HG03045 (cell line): ENCODE data around the gene KRT83.
"Not testable (repeated sequence)": the region's sequence is repeated elsewhere in the genome, so short reads cannot be mapped to it uniquely, and the experiment has no call there.

Experiments used
- ATAC-seq: cut with Tn5 transposase; IDR thresholded peaks from one replicate; pipeline ENCODE4 v1.9.1; 2021; ENCODE audit warnings: mild to moderate bottlenecking, moderate library complexity; ENCODE audit not compliant: unreplicated experiment

KRT83 gene

DNA sequence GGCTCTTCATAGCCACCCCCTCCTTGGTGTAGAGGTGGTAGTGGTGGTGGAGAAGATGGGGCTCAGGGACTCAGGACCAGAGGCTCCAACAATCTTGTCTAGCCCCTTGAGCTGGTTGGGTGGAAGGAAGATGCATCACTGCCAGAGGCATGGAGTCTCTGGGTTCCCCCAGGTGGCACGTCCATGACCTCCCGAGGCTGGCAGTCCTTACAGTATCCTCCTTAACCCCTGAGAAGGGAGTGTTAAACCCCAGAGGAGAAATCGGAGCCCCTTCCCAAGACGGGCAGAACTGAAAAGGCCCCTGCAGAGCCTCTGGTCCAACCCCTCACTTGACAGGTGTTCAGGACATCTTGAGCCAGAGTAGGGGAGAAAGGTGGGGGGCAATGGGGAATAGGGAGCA, 9.1 kb downstream of the KRT83 start:
- no peak for ATAC-seq

DNA sequence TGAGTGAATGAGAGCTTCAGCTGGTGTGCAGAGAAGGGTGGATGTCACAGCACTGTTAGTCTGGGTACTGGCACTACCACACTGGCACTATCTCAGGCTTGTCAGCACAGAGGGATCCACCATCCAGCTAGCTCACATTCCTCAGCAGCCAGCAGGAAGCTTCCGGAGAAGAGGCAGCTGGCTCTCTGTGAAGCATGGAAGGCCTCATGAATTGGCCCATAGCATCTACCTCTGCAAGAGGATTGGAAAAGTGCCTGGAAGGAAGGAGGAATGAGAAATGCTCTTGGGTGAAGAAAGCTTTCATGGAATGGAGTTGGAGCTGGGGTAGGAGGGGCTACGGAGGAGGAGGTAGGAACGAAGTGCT, 9.9 kb downstream of the KRT83 start:
- no peak for ATAC-seq

DNA sequence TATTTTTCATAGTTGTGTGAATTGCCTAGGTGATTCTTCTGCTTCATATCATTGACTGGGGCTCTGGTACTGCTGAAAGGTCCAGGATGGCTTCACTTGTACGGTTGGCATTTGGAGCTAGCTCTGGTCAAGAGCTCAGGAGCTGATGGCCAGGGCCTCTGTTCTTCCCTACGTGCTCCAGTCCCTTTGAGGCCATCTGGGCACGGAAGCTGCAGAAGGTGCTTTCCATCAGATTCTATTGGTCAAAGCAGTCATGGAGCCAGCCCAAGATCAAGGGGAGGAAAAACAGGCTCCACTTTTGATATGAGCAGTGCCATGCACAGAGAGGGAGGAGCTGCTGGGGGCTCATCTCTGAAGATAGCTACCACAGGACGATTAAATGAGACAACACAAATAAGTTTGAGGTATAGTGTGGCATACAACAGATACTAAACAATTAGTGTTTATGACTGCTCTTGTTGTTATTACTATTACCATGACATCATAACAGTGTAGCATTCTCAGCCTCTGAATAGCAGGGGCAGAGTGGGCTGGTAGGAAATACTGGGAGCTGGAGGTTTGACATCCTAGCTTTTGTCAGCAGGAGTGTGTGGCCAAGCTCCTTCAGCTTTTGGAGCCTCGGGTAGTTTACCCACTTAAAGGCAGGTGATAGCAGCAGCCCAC, 10.4 kb downstream of the KRT83 start:
- no peak for ATAC-seq

DNA sequence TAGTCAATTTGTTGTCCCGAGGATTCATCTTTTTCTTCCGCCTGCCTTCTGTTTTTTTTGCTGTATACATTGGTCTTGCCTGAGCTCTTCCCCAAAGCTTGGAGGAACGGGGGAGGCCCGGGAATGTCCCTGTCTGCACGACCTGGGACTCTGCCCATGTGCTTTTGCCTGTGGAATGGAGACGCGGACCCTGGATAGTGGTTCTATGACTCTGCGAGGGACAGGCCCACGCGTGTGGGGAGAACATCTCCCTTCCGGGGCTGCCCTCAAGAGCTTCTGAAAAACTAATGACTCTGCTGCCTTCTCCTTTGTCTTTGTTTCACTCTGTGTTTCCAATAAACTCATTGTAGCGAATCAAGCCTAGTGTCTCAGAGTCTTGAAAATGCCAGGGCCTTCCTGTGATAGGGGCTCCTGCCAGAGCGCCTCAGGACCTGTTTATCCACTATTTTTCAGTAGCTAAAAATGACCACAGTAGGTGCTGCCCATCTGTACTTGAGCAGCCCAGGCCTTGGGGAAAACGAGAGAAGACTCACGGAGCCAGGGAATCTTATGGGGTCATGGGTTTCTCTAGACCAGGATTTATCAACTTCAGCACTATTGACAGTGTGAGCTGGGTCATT, 12.3 kb downstream of the KRT83 start:
- no peak for ATAC-seq

DNA sequence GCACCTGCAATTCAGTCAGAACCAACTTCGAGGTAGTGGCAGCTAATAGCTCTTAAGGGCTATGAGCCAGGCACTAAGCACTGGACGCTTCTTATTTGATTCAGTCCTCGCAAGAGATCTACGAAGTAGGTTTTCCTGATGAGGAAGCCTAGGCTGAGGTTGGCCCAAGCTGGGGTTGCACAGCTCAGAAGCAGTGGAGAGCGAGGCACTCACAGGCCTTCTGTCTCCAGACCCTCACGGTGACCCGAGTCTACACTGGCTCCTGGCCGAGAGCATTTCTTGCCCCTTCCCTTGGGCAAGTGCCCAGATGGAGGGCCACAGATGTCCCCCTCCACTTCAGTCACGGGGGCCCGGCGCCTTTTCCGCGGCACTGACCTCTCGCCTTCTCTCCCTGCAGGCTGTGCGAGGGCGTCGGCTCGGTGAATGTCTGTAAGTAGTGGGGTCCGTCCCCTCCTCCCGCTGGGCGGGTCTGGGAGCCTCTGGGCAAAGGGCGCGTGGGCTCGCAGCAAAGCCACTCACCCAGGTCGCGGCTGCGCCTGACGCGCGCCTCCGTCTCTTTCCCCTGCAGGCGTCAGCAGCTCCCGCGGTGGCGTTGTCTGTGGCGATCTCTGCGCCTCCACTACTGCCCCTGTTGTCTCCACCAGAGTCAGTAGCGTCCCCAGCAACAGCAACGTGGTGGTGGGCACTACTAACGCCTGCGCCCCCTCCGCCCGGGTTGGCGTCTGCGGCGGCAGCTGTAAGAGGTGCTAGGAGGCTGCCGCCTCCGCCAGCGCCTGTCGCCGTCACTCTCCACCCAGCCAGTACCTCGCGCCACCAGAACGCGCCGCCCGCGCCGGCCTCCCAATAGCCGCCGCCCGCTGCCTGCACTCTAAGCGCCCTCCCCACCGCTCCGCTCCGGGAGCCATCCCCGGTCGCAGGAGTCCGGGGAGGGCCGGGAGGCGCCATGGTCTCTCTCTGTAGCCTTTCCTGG, 13.1 kb downstream of the KRT83 start:
- ATAC-seq: no peak

DNA sequence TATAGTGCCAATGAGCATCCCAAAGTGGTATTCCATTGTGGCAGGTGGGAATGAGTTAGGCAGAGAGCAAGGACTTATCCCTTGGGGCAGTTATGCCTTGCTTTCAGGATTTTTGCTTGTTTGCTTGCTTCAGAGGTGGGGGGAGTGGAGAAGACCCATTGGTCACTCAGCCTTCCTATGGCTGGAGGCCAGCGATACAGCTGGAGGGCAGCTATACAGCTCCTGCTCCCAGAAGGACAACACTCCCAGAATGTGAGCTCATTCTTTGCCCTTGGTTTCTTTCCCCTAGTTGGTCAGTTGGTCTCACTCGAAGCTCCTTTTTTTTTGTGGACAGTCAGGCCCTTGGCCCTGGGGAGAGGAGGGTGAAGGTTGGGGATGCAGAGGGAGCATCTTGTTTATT, 14.5 kb downstream of the KRT83 start:
- ATAC-seq: no peak

DNA sequence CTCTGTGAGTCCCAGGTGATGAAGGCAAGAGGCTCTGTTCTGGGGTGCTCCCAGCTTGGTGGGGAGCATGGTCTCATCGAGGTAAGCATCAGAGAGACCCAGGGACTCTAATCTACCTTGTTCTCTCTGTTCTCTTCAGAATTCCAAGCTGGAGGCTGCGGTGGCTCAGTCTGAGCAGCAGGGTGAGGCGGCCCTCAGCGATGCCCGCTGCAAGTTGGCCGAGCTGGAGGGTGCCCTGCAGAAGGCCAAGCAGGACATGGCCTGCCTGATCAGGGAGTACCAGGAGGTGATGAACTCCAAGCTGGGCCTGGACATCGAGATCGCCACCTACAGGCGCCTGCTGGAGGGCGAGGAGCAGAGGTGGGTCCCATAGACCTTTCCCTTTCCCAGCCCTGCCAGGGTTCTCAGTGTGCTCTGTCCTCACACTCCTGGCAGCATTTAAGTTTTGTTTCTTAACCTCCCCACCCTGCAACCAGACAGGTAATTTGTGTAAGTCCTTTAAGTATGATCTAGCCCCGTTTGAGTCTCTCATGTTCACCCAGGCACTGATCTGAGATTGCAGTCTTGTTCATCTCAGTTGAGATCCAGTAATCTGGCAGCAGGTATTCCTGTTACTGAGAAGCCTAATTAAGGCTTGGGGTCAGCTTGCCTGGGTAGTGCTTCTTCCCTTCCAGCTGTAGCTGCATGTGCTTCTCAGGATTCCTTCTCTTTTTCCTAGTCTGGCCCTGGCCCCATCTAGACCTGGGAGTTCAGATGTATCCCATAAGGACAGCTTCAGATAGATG, 15.1 kb downstream of the KRT83 start:
- ATAC-seq: no peak

DNA sequence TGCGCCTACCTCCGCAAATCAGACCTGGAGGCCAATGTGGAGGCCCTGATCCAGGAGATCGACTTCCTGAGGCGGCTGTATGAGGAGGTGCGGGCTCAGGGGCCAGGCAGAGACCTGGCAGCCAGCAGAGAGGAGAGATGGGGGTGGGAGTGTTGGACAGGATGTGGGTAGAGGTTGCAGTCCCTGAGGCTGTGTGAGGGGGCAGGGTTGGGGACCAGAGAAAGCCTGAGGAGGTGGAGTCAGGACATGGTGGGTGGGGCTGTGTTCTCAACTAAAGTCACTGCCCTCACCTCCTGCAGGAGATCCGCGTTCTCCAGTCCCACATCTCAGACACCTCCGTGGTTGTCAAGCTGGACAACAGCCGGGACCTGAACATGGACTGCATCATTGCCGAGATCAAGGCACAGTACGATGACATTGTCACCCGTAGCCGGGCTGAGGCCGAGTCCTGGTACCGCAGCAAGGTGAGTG, 16.2 kb downstream of the KRT83 start:
- not testable (repeated sequence) for ATAC-seq

DNA sequence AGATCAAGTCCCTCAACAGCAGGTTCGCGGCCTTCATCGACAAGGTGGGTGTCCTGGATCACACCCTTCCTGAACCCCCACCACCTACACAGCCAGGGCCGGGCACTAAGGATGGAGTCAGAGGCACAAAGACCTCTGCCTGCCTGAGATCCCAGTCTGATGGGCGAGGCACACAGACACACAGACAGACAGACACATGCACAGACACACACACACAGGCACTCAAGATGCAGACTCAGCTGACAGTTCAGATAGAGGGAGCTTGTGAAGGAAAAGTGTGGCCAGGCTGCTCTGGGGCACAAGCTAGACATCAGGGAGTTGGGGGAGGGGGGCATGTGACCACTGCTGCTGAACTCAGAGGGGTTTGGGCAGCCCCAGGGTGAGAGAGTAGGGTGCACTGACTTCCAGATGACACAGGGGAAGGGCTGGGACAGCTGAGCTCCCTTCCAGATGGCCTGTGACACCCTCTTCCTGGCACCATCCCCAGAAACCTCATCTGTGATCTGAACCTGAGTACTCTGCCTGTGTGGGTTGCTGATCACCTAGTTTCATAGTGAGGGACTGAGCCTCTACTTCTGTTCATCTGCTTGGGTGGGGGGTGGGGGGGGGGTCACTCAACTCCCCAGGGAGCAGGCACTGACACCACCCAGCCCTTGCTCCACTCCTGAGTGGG, 18.8 kb downstream of the KRT83 start:
- not testable (repeated sequence) for ATAC-seq

DNA sequence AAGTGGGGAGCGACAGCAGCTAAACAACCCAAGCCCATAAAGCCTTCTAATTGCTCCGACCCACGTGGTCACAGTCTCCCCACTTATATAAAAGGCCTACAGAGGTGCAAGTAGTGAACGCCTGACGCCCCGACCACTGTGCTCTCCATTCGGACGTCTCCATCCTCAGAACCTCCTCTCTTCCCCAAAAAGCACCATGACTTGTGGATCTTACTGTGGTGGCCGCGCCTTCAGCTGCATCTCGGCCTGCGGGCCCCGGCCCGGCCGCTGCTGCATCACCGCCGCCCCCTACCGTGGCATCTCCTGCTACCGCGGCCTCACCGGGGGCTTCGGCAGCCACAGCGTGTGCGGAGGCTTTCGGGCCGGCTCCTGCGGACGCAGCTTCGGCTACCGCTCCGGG, 19.5 kb downstream of the KRT83 start:
- not testable (repeated sequence) for ATAC-seq

DNA sequence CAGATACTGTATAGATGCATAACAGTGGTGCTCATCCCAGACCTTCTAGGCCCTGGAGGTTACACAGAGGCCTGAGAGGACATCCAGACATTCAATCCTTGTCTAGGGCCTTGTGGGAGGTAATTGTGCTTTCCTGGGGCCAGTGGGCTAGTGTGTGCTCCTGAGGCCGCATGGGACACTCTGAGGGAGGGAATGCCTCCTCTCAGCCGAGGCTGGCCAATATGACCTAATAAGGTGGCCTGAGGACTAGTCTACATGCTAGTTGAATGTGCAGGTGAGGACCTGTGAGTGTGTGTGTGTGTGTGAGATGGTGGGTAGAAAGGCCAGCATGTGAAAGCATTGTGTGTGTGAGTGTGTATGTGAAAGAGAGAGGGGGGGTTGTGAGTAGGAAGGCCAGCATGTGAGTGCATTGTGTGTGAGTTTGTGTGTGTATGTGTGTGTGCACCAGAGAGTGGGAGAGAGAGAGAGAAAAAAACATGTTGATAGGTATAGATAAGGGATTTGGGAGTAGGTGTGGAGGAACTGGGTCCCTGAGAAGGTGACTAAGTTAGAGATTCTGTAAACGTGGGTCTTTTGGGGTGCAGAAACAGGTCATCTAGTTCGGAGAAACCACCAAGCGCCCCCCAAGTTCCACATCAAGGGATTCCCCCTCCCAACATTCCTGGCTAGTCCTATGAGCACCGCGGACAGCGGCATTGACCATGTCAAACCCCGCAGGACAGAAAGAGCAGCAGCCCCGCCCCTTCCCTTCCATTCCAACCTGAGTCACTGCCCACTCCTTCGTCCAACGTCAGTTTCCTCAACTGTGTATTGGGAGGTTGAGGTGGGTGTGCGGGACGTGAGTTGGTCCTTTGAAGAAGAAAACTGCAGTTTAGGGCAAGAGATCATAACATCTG, 20.2 kb downstream of the KRT83 start:
- ATAC-seq: no peak

DNA sequence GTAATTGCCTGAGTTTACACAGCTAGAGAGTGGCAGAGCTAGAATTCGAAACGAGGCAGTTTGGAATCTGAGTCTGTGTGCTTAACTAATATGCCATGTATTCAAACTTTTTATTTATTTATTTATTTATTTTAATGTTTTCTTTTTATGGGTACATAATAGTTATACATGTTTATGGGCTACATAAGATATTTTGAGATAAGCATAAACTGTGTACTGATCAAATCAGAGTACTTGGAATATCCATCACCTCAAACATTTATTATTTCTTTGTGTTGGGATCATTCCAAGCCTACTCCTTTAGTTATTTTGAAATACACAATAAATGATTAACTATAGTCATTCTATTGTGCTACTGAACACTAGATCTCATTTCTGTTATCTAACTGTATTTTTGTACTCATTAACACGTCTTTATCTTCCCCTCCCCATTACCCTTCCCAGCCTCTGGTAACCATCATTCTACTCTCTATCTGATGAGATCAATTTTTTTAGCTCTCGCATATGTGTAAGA, 22.5 kb downstream of the KRT83 start:
- ATAC-seq: no peak

DNA sequence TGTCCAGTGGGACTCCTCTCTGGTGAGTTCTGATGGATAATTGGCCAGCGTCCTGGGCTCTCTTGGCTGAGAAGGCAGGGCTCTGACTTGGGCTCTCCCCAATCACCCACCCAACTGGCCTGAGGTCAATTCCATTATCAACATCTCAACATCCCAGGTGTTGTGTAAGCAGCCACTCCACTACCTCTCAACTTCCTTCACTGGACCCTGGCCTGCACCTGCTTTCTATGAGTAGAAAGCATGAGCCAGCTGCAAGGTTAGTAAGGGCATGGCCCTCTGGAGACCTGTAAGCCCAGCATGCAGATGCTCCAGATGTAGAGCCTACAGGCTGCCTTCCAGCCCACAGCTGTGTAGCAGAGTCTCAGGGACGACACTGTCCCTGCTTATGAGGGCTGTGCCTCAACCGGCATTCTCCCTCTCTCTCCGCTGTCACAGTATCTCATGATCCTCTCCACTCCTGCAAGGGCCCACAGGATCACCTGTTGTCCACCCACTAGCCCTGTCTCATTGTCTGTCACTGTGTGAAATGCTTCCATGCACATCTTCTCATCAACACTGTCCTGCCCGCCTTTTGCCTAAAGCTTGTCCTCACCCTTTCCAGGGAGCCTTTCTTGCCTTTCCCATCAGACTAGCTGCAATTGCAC, 24.5 kb downstream of the KRT83 start:
- ATAC-seq: no peak

DNA sequence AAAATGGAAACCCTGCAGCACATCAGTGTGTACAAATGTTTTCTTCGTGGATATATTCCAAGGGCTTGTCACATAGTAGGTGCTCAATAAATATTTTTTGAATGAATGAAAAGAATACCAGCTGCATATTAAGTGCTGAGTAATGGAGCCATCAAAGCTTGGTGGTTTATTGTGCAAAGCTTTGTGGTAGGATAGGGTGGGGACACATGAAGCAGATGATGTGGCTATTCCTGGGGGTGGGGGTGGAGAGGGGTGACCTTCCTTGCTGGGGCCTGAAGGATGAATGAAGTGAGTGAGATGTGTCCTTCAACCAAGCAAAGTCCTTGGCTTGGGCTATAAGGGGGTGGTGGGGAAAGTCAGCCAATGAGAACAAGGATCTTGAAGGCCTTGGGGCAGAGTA, 25.5 kb downstream of the KRT83 start:
- ATAC-seq: no peak

DNA sequence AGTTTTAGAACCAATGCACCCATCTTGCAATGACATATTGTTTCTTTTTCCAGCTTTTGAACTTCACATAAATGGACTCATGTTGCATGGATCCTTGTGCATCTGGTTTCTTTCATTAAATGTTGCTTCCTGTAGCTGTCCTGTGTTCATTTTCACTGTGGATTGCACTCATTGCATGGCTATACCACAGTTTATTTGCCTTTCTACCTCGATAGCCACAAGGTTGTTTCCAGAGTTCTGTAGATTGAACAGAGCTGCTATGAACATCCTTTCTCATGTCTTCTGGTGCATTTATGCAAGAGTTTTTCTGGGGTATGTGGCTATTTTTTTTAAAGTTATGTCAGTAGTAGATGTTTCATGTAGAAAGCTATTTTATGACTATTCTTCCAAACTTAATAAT, 26.4 kb downstream of the KRT83 start:
- no peak for ATAC-seq

DNA sequence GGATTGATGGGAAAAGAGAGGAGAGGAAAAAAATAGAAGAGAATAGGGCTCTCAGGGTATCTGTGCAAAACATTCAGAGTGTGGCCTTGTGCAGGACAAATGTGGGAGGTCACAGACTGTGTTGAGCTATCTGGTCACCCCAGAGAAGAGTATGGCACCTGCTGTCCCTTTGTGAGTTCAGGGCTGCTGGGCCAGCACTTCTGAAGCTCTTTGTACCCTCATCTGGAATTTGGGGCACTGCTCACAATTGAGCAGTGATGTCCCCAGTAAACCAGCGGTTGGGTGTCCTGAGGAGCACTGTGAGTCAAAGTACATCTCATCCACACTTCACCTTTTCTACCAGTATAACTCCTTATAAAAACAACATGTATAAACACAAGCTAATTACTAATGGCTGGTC, 27.3 kb downstream of the KRT83 start:
- ATAC-seq: no peak

DNA sequence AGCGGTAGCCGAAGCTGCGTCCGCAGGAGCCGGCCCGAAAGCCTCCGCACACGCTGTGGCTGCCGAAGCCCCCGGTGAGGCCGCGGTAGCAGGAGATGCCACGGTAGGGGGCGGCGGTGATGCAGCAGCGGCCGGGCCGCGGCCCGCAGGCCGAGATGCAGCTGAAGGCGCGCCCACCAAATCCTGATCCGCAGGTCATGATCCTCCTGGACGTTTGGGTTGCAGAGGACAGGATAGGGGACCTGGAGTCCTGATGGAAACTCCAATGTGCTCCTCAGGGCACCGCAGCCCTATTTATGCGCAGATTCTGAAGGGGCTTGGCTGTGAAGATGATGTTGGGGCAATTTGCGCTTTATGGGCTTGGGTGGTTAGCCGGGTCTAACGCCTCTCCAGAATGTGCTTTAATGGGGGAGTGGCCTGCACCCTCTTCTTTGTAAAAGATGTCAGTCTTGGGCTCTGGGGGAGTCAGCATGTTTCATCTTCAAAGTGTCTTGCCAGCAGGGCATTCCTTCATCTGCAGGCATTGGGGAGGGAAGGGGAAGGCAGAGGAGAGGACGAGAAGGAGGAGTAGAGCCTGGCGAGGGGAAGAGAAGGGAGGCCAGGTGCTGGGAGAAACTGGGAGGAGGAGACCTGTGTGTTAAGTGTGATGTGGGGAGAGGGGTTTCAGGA, 29.8 kb downstream of the KRT83 start, which contains the start of gene KRT81:
TSS of gene KRT81 (minus strand) at position 268 of the 669 bp plus-strand sequence. CDS start at position 199, 69 bp downstream.
- ATAC-seq: no peak
